HepG2 (cell line): ENCODE results near the gene IL12B.

Experiments
- EP300 ChIP-seq, 3 experiments: sonication (generic) in 1 of 3; formaldehyde crosslinking in 1 of 3; IDR thresholded peaks; 2 replicates each; pipeline versions ENCODE4 v1.5.1 to v1.6.1; 2011 to 2020; ENCODE audit warnings: low read depth in 2 of 3, low read length in 2 of 3, borderline replicate concordance in 1 of 3, improper control_type of control experiment in 1 of 3, mild to moderate bottlenecking in 1 of 3, missing genetic modification reagents in 1 of 3, moderate library complexity in 1 of 3
- ESRRA ChIP-seq: sonication (generic); formaldehyde crosslinking; IDR thresholded peaks from 2 replicates; pipeline ENCODE4 v1.5.1; 2020; ENCODE audit warnings: mild to moderate bottlenecking, low read depth, missing genetic modification reagents
- KAT2B ChIP-seq: fragments of 150-350 bp; IDR thresholded peaks from 2 replicates; pipeline ENCODE4 v1.6.1; 2014; ENCODE audit warnings: low read depth, low read length, borderline replicate concordance
- NBN ChIP-seq: fragments of 450-650 bp; conservative IDR thresholded peaks from 2 replicates; pipeline ENCODE4 v1.6.1; 2017
- ZNF207 ChIP-seq: fragments of 450-650 bp; IDR thresholded peaks from 2 replicates; pipeline ENCODE4 v1.6.1; 2016; ENCODE audit warnings: antibody characterized with exemption, borderline replicate concordance
- TF ChIP-seq, protein P1 (sequence below), 2 experiments: IDR thresholded peaks; 2 replicates each; pipeline ENCODE4 v1.6.1; 2011 to 2012; ENCODE audit warnings: low read length in 2 of 2, borderline replicate concordance in 1 of 2, low read depth in 1 of 2, mild to moderate bottlenecking in 1 of 2, moderate library complexity in 1 of 2
- TF ChIP-seq, protein P2 (sequence below): sonication (generic); formaldehyde crosslinking; IDR thresholded peaks from 2 replicates; pipeline ENCODE4 v1.5.0; 2020; ENCODE audit warnings: mild to moderate bottlenecking, missing genetic modification reagents, moderate library complexity
- TF ChIP-seq, protein P3 (sequence below): IDR thresholded peaks from 2 replicates; pipeline ENCODE4 v1.6.1; 2018; ENCODE audit warnings: missing genetic modification reagents, mild to moderate bottlenecking, missing compliant biosample characterization
- TF ChIP-seq, protein P4 (sequence below): sonication (generic); formaldehyde crosslinking; IDR thresholded peaks from 2 replicates; pipeline ENCODE4 v1.4.0; 2020; ENCODE audit warnings: mild to moderate bottlenecking, missing genetic modification reagents, borderline replicate concordance

DNA sequence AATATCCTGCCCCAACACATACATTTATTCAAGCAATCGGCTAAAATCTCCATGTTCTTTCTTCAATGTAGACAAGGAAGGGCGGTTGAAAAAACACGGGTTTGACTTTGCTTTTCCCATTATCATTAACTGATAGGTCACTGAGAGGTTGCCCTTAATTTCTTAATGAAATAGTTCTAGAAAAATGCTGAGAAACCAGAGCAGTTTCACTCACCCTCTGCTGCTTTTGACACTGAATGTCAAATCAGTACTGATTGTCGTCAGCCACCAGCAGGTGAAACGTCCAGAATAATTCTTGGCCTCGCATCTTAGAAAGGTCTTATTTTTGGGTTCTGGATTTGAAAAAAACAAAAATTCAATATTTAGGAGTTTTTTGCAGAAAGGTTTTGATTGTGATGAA lies 8.1 kb downstream of the IL12B start:
- TF ChIP-seq KAT2B (no peak), EP300 (IDR thresholded peaks at IDR 0.05; ENCODE audit: low read depth in 2 of 2, low read length in 2 of 2) (no peak), EP300 (CRISPR knock-in tag; IDR thresholded peaks at IDR 0.05; ENCODE audit: borderline replicate concordance) (no peak), ZNF207 (no peak), NBN (no peak), ESRRA (CRISPR knock-in tag) (no peak)
- TF ChIP-seq, protein P1, sequence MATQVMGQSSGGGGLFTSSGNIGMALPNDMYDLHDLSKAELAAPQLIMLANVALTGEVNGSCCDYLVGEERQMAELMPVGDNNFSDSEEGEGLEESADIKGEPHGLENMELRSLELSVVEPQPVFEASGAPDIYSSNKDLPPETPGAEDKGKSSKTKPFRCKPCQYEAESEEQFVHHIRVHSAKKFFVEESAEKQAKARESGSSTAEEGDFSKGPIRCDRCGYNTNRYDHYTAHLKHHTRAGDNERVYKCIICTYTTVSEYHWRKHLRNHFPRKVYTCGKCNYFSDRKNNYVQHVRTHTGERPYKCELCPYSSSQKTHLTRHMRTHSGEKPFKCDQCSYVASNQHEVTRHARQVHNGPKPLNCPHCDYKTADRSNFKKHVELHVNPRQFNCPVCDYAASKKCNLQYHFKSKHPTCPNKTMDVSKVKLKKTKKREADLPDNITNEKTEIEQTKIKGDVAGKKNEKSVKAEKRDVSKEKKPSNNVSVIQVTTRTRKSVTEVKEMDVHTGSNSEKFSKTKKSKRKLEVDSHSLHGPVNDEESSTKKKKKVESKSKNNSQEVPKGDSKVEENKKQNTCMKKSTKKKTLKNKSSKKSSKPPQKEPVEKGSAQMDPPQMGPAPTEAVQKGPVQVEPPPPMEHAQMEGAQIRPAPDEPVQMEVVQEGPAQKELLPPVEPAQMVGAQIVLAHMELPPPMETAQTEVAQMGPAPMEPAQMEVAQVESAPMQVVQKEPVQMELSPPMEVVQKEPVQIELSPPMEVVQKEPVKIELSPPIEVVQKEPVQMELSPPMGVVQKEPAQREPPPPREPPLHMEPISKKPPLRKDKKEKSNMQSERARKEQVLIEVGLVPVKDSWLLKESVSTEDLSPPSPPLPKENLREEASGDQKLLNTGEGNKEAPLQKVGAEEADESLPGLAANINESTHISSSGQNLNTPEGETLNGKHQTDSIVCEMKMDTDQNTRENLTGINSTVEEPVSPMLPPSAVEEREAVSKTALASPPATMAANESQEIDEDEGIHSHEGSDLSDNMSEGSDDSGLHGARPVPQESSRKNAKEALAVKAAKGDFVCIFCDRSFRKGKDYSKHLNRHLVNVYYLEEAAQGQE (IDR thresholded peaks at IDR 0.05; ENCODE audit: borderline replicate concordance in 1 of 2, low read depth in 1 of 2, low read length in 2 of 2) = no peak
- TF ChIP-seq, protein P2, sequence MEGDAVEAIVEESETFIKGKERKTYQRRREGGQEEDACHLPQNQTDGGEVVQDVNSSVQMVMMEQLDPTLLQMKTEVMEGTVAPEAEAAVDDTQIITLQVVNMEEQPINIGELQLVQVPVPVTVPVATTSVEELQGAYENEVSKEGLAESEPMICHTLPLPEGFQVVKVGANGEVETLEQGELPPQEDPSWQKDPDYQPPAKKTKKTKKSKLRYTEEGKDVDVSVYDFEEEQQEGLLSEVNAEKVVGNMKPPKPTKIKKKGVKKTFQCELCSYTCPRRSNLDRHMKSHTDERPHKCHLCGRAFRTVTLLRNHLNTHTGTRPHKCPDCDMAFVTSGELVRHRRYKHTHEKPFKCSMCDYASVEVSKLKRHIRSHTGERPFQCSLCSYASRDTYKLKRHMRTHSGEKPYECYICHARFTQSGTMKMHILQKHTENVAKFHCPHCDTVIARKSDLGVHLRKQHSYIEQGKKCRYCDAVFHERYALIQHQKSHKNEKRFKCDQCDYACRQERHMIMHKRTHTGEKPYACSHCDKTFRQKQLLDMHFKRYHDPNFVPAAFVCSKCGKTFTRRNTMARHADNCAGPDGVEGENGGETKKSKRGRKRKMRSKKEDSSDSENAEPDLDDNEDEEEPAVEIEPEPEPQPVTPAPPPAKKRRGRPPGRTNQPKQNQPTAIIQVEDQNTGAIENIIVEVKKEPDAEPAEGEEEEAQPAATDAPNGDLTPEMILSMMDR (CRISPR knock-in tag) = no peak
- TF ChIP-seq, protein P3, sequence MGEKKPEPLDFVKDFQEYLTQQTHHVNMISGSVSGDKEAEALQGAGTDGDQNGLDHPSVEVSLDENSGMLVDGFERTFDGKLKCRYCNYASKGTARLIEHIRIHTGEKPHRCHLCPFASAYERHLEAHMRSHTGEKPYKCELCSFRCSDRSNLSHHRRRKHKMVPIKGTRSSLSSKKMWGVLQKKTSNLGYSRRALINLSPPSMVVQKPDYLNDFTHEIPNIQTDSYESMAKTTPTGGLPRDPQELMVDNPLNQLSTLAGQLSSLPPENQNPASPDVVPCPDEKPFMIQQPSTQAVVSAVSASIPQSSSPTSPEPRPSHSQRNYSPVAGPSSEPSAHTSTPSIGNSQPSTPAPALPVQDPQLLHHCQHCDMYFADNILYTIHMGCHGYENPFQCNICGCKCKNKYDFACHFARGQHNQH = no peak
- TF ChIP-seq, protein P4, sequence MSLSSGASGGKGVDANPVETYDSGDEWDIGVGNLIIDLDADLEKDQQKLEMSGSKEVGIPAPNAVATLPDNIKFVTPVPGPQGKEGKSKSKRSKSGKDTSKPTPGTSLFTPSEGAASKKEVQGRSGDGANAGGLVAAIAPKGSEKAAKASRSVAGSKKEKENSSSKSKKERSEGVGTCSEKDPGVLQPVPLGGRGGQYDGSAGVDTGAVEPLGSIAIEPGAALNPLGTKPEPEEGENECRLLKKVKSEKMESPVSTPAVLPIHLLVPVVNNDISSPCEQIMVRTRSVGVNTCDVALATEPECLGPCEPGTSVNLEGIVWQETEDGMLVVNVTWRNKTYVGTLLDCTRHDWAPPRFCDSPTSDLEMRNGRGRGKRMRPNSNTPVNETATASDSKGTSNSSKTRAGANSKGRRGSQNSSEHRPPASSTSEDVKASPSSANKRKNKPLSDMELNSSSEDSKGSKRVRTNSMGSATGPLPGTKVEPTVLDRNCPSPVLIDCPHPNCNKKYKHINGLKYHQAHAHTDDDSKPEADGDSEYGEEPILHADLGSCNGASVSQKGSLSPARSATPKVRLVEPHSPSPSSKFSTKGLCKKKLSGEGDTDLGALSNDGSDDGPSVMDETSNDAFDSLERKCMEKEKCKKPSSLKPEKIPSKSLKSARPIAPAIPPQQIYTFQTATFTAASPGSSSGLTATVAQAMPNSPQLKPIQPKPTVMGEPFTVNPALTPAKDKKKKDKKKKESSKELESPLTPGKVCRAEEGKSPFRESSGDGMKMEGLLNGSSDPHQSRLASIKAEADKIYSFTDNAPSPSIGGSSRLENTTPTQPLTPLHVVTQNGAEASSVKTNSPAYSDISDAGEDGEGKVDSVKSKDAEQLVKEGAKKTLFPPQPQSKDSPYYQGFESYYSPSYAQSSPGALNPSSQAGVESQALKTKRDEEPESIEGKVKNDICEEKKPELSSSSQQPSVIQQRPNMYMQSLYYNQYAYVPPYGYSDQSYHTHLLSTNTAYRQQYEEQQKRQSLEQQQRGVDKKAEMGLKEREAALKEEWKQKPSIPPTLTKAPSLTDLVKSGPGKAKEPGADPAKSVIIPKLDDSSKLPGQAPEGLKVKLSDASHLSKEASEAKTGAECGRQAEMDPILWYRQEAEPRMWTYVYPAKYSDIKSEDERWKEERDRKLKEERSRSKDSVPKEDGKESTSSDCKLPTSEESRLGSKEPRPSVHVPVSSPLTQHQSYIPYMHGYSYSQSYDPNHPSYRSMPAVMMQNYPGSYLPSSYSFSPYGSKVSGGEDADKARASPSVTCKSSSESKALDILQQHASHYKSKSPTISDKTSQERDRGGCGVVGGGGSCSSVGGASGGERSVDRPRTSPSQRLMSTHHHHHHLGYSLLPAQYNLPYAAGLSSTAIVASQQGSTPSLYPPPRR (CRISPR knock-in tag) = no peak
